ENCODE results near the gene COMMD10.

Gene COMMD10

GRCh38 chr5:116084871-116085715, at the start of gene COMMD10:
COMMD10 (plus strand) TSS chr5:116085025.
- DNase-seq (ENCODE audit: low read depth): peak; percentile 43
- TF ChIP-seq CTCF (conservative IDR thresholded peaks at IDR 0.05; ENCODE audit: low read depth, low read length): no peak
- H3K4me3 ChIP-seq (ENCODE audit: low read length): peak within 1 kb of the TSS; percentile 82

GRCh38 chr5:116035123-116035522, 49.7 kb upstream of the COMMD10 start:
- no peak for DNase-seq (ENCODE audit: low read depth)
- no peak overlapping the region for H3K4me3 ChIP-seq (ENCODE audit: low read length)
- no peak for TF ChIP-seq CTCF (conservative IDR thresholded peaks at IDR 0.05; ENCODE audit: low read depth, low read length)

DNA sequence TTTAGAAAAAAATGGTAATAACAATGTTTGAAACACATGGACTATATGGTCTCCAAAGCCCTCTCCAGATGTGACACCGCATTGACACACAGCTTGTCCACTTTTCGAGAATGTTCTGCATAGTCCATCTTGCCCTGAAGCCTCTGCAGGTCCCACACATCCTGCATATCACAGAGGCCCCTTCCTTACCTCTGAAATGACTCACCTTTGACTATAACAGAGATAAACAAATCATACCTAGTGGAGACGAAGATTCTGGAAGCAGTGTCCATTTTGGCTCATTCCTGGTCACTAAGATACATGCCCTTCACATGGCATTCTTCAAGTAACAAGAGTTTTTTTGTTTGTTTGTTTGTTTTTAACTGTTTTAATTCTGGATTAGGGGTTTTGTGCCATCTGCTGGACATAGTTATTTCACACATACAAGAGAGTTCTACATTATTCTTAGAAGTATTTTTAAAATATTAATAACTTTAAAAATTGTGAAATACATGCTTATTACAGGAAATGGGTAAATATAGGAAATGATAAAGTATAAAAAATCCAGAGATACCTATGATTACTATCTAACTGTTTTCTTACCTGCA, 47.5 kb upstream of the COMMD10 start:
- no peak for DNase-seq (ENCODE audit: low read depth)
- H3K4me3 ChIP-seq (ENCODE audit: low read length): no peak overlapping the region
- peak; percentile 20 for TF ChIP-seq CTCF (conservative IDR thresholded peaks at IDR 0.05; ENCODE audit: low read depth, low read length)

GRCh38 chr5:116038817-116039216, 46.0 kb upstream of the COMMD10 start:
- no peak for DNase-seq (ENCODE audit: low read depth)
- H3K4me3 ChIP-seq (ENCODE audit: low read length): no peak overlapping the region
- TF ChIP-seq CTCF (conservative IDR thresholded peaks at IDR 0.05; ENCODE audit: low read depth, low read length): no peak

DNA sequence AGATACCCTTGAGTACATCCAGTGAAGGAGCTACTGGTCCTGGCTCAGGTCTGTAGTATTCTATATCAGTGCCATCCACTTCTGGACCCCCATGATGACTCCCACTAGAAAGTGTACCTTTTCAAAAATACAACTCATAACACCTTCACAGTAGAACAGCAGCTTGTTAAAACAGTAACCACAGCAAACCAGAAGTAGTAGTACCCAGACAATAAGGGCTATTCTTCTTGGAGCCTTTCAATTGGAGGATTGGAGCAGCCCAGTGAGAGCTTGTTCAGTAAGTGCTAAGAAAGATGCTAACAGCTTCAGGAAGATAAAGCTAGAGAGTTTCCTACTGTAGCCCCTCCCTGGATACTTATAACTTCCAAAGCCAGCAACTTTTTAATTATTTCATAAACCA, 42.5 kb upstream of the COMMD10 start:
- TF ChIP-seq CTCF (conservative IDR thresholded peaks at IDR 0.05; ENCODE audit: low read depth, low read length): no peak
- DNase-seq (ENCODE audit: low read depth): no peak
- H3K4me3 ChIP-seq (ENCODE audit: low read length): no peak overlapping the region

DNA sequence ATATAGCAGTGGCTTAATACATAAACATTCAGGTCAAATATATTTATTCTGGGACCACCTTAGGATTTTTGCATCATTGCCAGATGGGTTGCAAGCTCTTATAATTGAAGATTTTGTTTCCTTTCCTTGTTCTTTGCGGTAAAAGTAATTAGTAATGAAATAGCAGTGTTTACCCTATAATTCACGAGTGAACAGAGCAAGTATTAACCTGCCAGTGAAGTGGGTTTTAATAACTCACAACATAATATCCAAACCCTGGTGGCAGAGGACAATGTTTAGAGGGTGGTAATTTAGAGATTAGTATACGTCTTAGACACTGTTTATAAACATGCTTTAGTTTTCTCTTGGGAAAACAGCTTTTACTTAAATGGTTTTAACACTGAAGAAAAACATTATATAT, 40.8 kb upstream of the COMMD10 start:
- DNase-seq (ENCODE audit: low read depth): no peak
- no peak for TF ChIP-seq CTCF (conservative IDR thresholded peaks at IDR 0.05; ENCODE audit: low read depth, low read length)
- H3K4me3 ChIP-seq (ENCODE audit: low read length): no peak overlapping the region

DNA sequence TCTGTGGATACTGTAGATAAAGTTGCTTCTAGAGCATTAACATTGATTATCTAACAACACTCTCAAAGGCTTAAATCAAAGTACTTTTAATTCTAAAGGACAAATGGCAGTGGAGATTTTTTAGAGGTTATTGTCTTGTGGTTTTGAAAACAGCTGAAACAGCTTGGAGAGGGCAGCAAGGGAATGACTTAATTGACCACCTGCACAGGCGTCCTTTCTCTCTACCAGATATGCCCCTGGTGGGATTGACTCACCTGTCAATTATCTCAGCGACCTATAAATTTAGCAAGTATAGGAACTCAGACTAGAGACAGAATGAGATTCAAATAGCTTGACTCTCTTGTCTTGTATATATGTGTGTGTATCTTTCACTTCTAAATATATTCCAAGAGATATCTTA, 39.0 kb upstream of the COMMD10 start:
- DNase-seq (ENCODE audit: low read depth): no peak
- no peak for TF ChIP-seq CTCF (conservative IDR thresholded peaks at IDR 0.05; ENCODE audit: low read depth, low read length)
- no peak overlapping the region for H3K4me3 ChIP-seq (ENCODE audit: low read length)
